ENCODE data around the gene POLR1A. TPM values are rescaled to one million over a fixed set of nuclear protein-coding genes. Genes with fewer than 3 reads are reported as not detected.
A peak's percentile ranks its signal among the peaks of the same experiment; 100 is the strongest.

POLR1A gene
- total RNA-seq, 1 experiment from 2014 or later: 62.7 TPM

DNA sequence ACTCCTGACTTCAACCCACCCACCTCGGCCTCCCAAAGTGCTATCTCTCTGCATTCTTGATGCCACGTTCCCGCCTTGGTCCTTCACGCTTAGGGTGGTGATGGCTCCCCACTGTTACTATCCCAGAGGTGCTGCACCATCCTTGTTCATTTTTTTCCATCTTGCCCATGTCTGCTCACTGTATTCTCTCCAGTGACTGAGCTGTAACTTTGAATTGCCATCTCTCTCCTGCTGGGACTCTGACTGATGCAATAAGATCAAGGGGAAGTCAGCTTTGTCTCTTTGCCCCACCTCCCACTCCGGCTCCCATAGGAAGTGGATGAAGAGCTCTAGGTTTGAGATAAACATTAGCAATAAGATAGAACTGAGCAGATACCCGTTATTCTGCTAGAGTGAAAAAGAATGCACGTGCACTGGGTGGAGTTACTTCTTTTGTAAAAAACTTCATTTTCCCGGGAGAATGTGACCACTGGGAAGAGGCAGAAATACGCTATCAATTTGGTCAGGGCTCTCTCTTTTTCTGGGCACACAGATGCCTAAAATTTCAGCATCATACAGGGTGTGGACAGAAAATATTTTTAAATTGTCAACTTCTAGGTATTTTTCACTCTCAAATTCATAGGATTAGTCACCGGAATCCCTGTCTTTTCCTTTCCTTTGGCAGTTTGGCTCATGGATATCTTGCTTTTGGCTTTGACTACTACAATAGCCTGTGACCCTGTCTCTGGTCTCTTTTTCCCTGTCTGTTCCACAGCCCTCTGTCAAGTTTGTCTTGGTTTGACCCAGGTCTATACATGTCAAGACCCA lies 105.4 kb downstream of the POLR1A start:
- H3K27ac ChIP-seq (ENCODE audit: insufficient read length, low read depth, low read length): no peak overlapping the region
- H3K18ac ChIP-seq (ENCODE audit: insufficient read length, low read depth, low read length): no peak overlapping the region
- WGBS (ENCODE audit: extremely low coverage, insufficient read length, low lambda C conversion rate): no CpG with 5 or more reads among the region's 10 CpGs
- H3K4me1 ChIP-seq (ENCODE audit: insufficient read depth, low read length): no peaks in the 10 kb centered on the region
- peak; percentile 8 for DNase-seq
- H3K4ac ChIP-seq (ENCODE audit: low read depth, low read length): no peak overlapping the region
- Mint-ChIP-seq H3K27me3 (ENCODE audit: low read depth) (no peaks in the 10 kb centered on the region), H3K27ac (peak overlapping the region in 1 of 3 experiments; percentile 8; a peak in 1 of 7 replicates), H3K4me3 (no peak overlapping the region), H3K9me3 (peaks cover 7 to 10% of the 10 kb centered on the region in 2 experiments; a peak in 4 of 5 replicates), H3K36me3 (ENCODE audit: insufficient read depth in 1 of 3, low read depth in 3 of 3) (peaks cover 0 to 2% (median 0%) of the 10 kb centered on the region in 3 experiments; a peak in 2 of 7 replicates), H3K4me1 (peaks cover 7 to 13% of the 10 kb centered on the region in 2 experiments)
- H4K5ac ChIP-seq (ENCODE audit: insufficient read length, low read depth, low read length): no peak overlapping the region
- no peak overlapping the region for H2AFZ ChIP-seq (ENCODE audit: low read length)
- peaks cover 4% of the 10 kb centered on the region for H3K9me3 ChIP-seq (ENCODE audit: control insufficient read depth, low read depth, low read length)
- H2BK15ac ChIP-seq (ENCODE audit: low read depth, low read length): no peak overlapping the region
- no peak overlapping the region for H4K8ac ChIP-seq (replicated peaks; ENCODE audit: insufficient read length, low read depth, low read length)
- H3K27me3 ChIP-seq (ENCODE audit: insufficient read depth, low read length): no peaks in the 10 kb centered on the region
- no peak overlapping the region for H3K23ac ChIP-seq (ENCODE audit: insufficient read length, low read depth, low read length)
- H2BK120ac ChIP-seq (ENCODE audit: low read depth, low read length, poor library complexity, severe bottlenecking): no peak overlapping the region
- H3K79me2 ChIP-seq (ENCODE audit: insufficient read depth, low read length): no peaks in the 10 kb centered on the region
- no peak overlapping the region for H3K14ac ChIP-seq (ENCODE audit: insufficient read depth, low read length)
- H2BK20ac ChIP-seq (ENCODE audit: low read depth, low read length, poor library complexity, severe bottlenecking): no peak overlapping the region
- no peak for TF ChIP-seq CTCF (conservative IDR thresholded peaks at IDR 0.05)
- no peaks in the 10 kb centered on the region for H3K23me2 ChIP-seq (ENCODE audit: insufficient read length, low read depth, low read length, poor library complexity, severe bottlenecking)
- H2BK12ac ChIP-seq (ENCODE audit: insufficient read length, low read depth, low read length): no peak overlapping the region
- no peak overlapping the region for H3K56ac ChIP-seq (ENCODE audit: insufficient read length, low read depth, low read length)
- no peak overlapping the region for H2BK5ac ChIP-seq (ENCODE audit: insufficient read length, low read length)
- no peak overlapping the region for H4K91ac ChIP-seq (ENCODE audit: insufficient read length, low read depth, low read length)
- H3K4me2 ChIP-seq (ENCODE audit: insufficient read depth, insufficient read length, low read length): no peak overlapping the region
- no peaks in the 10 kb centered on the region for H3K79me1 ChIP-seq (ENCODE audit: insufficient read depth, low read depth, low read length, poor library complexity, severe bottlenecking)
- H3K9ac ChIP-seq (ENCODE audit: extremely low read depth, insufficient read length, low read length): no peak overlapping the region
- no peaks in the 10 kb centered on the region for H4K20me1 ChIP-seq (ENCODE audit: control insufficient read depth, insufficient read depth, insufficient read length)
- no peak overlapping the region for H3T11ph ChIP-seq (ENCODE audit: low read length)
- no peak overlapping the region for H2AK5ac ChIP-seq (ENCODE audit: insufficient read length, low read length)
